ENCODE data around the gene OR2T11. TPM values are rescaled to one million over a fixed set of nuclear protein-coding genes. Genes with fewer than 3 reads are reported as not detected.

OR2T11 gene
- total RNA-seq, 4 donors from 2014 or later, result not detected

DNA sequence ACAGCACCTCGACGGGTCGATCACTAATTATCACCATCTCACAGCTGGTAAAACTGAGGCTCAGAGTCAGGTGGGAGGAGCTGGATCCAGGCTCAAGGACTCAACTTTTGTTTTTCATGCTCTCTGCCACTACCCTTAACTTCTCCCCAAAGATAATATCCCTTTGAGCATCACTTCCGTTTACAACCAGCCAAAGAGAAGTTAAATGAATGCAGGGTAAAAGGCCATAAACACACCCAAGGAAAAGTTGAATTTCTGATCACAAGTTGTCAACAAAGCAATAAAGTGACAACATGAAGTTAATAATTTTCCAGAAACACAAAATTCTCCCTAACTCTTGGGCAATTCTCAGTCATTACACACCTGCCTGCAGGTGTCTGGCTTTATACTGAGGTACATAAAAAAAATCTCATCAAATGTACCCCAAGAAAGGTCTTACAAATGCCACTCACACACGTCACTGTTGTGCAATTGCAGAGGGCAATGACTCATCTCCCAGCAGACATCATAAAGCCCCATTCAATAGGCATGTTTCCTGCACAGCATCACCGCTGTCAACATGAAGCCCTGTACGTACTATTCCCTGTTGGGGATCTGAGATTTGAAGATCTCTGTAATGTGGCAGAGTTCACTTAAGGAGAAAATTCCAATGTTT is 3.4 kb downstream of the OR2T11 start:
- DNase-seq (ENCODE audit: low spot score) (no peak), ATAC-seq (ENCODE audit: low FRiP score) (no peak)
- TF ChIP-seq, protein P1, sequence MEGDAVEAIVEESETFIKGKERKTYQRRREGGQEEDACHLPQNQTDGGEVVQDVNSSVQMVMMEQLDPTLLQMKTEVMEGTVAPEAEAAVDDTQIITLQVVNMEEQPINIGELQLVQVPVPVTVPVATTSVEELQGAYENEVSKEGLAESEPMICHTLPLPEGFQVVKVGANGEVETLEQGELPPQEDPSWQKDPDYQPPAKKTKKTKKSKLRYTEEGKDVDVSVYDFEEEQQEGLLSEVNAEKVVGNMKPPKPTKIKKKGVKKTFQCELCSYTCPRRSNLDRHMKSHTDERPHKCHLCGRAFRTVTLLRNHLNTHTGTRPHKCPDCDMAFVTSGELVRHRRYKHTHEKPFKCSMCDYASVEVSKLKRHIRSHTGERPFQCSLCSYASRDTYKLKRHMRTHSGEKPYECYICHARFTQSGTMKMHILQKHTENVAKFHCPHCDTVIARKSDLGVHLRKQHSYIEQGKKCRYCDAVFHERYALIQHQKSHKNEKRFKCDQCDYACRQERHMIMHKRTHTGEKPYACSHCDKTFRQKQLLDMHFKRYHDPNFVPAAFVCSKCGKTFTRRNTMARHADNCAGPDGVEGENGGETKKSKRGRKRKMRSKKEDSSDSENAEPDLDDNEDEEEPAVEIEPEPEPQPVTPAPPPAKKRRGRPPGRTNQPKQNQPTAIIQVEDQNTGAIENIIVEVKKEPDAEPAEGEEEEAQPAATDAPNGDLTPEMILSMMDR (IDR thresholded peaks at IDR 0.05), result no peak

DNA sequence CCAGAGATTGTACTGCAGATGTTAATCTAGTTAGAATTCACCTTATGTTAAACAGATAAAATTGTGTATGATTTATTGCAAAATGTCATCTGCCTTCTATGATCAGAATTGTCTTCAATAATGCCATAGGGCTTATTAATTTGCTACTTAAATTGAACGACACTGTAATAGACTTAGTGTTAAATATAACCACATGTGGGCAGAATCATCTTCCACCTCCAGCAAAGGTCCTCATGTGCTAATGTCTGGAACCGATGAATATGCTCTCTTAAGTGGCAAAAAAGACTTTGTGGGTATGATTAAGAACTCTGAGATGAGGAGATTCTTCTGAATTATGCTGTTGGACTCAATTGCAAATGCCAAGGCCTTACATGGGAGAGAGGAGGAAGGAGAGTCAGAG is 4.3 kb downstream of the OR2T11 start:
- ATAC-seq (ENCODE audit: low FRiP score), result no peak

DNA sequence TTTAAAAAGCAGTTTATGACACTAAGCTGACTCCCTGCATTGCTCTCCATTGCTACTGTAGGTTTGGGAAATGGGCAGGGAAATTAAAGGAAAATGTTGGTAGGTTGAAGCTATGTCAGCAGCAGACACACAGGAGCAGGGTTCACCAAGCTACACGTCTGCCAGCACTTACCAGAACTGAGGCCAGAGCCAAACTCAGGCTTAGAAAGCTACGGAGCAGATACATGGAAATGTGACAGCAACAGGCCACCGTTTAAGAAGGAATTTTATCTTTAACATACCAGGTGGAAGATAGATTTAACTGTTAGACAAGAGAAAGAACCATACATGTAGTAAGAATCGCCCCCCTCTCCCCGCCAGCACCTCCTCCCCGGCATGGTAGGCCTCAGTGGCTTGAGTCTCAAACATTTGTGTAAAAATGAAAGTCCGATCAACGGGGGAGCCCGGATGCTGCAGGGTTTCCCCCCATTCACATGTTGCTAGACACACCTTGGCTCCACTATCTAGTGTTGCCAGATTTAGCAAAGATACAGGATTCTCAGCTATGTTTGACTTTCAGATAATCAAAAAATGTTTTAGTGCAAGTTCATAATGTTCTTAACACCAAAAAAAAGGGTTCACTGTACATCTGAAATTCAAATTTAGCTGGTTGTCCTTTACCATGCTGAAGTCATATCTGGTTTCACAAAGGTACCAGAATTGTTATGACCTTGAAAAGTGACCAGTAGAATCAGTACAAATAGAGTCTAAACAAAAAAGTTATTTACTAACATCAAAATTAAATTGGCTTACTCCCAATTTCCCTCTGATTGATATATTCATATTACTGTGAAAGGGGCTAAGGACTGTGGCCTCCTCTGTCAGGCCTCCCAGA is 6.7 kb downstream of the OR2T11 start:
- no peak for DNase-seq (ENCODE audit: low spot score)
- ATAC-seq (ENCODE audit: low FRiP score), result no peak
- TF ChIP-seq, protein P1 (IDR thresholded peaks at IDR 0.05), result no peak

More for the DNA sequence above, 4.3 kb downstream of the OR2T11 start:
- TF ChIP-seq, protein P1 (IDR thresholded peaks at IDR 0.05), result no peak
- DNase-seq (ENCODE audit: low spot score), result no peak

DNA sequence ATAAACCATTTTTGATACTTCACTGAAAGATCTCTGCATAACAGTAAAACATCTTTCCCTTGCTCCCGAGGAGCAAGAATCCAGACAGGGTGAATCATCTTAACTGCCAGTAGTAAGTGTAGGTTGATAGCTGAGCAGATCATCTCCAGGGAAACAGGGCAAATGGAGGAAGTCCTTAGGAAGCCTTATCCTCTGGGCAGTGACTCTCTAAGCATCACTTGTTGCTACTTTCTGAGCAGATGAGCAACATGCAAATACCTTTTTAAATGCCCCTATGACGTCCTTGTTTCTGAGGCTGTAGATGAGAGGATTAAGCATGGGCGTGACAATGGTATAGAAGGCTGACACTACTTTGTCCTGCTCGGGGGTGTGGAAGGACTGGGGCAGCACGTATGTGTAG is 8.9 kb downstream of the OR2T11 start:
- TF ChIP-seq, protein P1 (IDR thresholded peaks at IDR 0.05), result no peak
- ATAC-seq (ENCODE audit: low FRiP score) (no peak), DNase-seq (ENCODE audit: low spot score) (no peak)

DNA sequence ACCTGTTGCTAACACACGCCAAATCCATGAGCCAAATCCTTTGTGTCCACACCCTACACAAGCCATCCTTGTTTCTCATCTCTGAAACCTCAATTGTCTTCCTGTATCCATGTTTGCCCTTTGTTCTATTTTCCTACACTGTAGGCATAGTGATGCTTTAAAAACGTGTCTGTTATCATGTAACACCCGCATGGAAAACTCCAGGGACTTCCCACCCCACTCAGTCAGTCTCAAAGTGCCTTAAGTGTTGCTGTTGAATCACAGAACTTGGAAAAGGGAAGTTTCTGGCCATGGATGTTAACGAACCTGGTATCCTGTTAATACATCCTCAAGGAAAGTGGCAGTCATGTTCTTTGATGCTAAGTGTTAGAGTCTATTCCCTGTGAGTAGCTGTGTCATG is 9.7 kb downstream of the OR2T11 start:
- no peak for DNase-seq (ENCODE audit: low spot score)
- TF ChIP-seq, protein P1 (IDR thresholded peaks at IDR 0.05), result no peak

DNA sequence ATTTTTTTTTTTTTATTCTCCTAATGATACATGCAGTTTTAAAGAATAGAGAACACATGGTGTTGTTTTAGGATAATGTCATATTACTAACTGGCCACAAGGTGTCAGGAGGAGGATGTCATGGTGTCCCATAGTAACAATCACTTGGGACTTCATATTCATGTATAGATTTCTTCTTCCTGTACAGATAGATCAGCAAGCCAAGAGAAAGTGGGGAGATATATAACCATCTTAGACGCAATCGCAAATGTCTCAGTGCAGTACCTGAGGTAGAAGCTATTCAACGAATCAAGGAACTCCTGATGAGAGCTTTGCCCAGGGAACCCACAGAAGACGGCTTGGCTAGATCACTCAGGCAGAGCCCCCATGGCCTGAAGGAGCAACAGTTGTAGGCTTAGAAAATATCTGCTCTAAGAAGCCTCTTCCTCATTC is 12.3 kb downstream of the OR2T11 start:
- TF ChIP-seq, protein P1 (IDR thresholded peaks at IDR 0.05), result no peak
- peak; percentile 61 for ATAC-seq (ENCODE audit: low FRiP score)

More for the DNA sequence above, 9.7 kb downstream of the OR2T11 start:
- no peak for ATAC-seq (ENCODE audit: low FRiP score)

More for the DNA sequence above, 12.3 kb downstream of the OR2T11 start:
- DNase-seq (ENCODE audit: low spot score), result no peak

Measured in omental fat pad (tissue), 4 donors.